Breast epithelium (tissue), 3 donors: ENCODE measurements around the gene TSPO.

Experiments
- POLR2A ChIP-seq: fragments of 450-650 bp; IDR thresholded peaks from one replicate; pipeline ENCODE4 v1.6.1; 2016; ENCODE audit warnings: antibody characterized with exemption, mild to moderate bottlenecking, moderate library complexity
- TF ChIP-seq, protein P1 (sequence below), 3 donors: fragments of 450-650 bp; IDR thresholded peaks; one replicate each; pipeline ENCODE4 v1.5.1; 2016 to 2017; ENCODE audit warnings: antibody characterized with exemption in 3 of 3, mild to moderate bottlenecking in 3 of 3, moderate library complexity in 3 of 3

DNA sequence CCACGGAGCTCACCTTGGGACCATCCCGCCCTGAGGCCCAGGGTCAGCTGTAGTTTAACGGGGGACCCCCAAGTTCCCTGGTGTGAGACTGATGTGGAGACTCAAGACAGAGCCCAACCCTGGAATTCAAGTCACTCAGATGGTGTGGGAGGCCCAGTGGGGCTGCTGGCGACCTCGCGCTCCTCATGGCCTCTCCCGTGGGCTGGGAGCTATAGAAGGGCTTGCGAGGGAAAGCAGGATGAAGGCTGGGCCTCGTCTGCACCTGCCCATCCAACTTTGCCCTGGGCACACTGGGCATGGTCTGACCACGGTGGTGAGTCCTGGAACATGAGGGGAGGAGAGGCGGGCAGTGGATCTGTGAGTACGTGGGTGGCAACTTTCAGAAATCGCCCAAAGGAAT, 49.2 kb downstream of the TSPO start:
- TF ChIP-seq, protein P1, sequence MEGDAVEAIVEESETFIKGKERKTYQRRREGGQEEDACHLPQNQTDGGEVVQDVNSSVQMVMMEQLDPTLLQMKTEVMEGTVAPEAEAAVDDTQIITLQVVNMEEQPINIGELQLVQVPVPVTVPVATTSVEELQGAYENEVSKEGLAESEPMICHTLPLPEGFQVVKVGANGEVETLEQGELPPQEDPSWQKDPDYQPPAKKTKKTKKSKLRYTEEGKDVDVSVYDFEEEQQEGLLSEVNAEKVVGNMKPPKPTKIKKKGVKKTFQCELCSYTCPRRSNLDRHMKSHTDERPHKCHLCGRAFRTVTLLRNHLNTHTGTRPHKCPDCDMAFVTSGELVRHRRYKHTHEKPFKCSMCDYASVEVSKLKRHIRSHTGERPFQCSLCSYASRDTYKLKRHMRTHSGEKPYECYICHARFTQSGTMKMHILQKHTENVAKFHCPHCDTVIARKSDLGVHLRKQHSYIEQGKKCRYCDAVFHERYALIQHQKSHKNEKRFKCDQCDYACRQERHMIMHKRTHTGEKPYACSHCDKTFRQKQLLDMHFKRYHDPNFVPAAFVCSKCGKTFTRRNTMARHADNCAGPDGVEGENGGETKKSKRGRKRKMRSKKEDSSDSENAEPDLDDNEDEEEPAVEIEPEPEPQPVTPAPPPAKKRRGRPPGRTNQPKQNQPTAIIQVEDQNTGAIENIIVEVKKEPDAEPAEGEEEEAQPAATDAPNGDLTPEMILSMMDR (IDR thresholded peaks at IDR 0.05) = no peak
- no peak for TF ChIP-seq POLR2A
